Breast epithelium (tissue), 4 donors: ENCODE results near the gene GRIK3. TPM values are rescaled to one million over a fixed set of nuclear protein-coding genes. Genes with fewer than 3 reads are reported as not detected.

ENCODE experiments used
- DNase-seq, 2 donors: peaks; one replicate each; pipeline ENCODE4 v3.0.0-alpha.2; 2019; ENCODE audit warnings: low spot score in 2 of 2
- H3K27ac ChIP-seq, 2 donors: fragments of 200-600 bp; sonication (generic) in 1 of 2; one replicate each; pipeline ENCODE4 v1.5.1; 2016 to 2019; ENCODE audit warnings: mild to moderate bottlenecking in 1 of 2
- H3K27me3 ChIP-seq, 2 donors: fragments of 200-600 bp; sonication (generic) in 1 of 2; one replicate each; pipeline versions ENCODE4 v1.5.1 to v1.6.0; 2017 to 2019; ENCODE audit warnings: control low read depth in 1 of 2, mild to moderate bottlenecking in 1 of 2
- H3K36me3 ChIP-seq: fragments of 200-600 bp; one replicate; pipeline ENCODE4 v1.5.1; 2019
- H3K4me1 ChIP-seq, 2 donors: fragments of 200-600 bp; sonication (generic); one replicate each; pipeline ENCODE4 v1.5.1; 2016 to 2019; ENCODE audit warnings: control low read depth in 1 of 2
- H3K4me3 ChIP-seq, 3 donors: fragments of 200-600 bp; sonication (generic); 1 replicate in 2 of 3; 2 replicates in 1 of 3; pipeline ENCODE4 v1.5.1; 2016 to 2019; ENCODE audit warnings: mild to moderate bottlenecking in 3 of 3, moderate library complexity in 2 of 3
- H3K9me3 ChIP-seq, 2 donors: fragments of 200-600 bp; sonication (generic) in 1 of 2; one replicate each; pipeline ENCODE4 v1.5.1; 2016 to 2019; ENCODE audit warnings: control low read depth in 1 of 2
- POLR2A ChIP-seq: fragments of 450-650 bp; IDR thresholded peaks from one replicate; pipeline ENCODE4 v1.6.1; 2016; ENCODE audit warnings: antibody characterized with exemption, mild to moderate bottlenecking, moderate library complexity
- POLR2AphosphoS5 ChIP-seq, 3 donors: sonication (generic); formaldehyde crosslinking; IDR thresholded peaks; one replicate each; pipeline ENCODE4 v1.6.1; 2017; ENCODE audit warnings: antibody characterized with exemption in 3 of 3
- intact Hi-C: fragments of 100-400 bp; cut with DNase I; formaldehyde crosslinking; loops from one replicate; pipeline ENCODE4 v1.15.1; 2023; ENCODE audit warnings: low total_unique reads
- total RNA-seq, 3 donors: library from RNA; depleted of rRNA; stranded (reverse); fragments of >200 nt; gene quantifications; one replicate each; pipeline ENCODE4 v1.1.0, GENCODE V29; 2016
- TF ChIP-seq, protein P1 (sequence below), 3 donors: fragments of 450-650 bp; IDR thresholded peaks; one replicate each; pipeline ENCODE4 v1.5.1; 2016 to 2017; ENCODE audit warnings: antibody characterized with exemption in 3 of 3, mild to moderate bottlenecking in 3 of 3, moderate library complexity in 3 of 3

The GRIK3 gene
- total RNA-seq, 3 donors from 2014 or later: under 0.01 to 10.0 (median 4.6) TPM

DNA sequence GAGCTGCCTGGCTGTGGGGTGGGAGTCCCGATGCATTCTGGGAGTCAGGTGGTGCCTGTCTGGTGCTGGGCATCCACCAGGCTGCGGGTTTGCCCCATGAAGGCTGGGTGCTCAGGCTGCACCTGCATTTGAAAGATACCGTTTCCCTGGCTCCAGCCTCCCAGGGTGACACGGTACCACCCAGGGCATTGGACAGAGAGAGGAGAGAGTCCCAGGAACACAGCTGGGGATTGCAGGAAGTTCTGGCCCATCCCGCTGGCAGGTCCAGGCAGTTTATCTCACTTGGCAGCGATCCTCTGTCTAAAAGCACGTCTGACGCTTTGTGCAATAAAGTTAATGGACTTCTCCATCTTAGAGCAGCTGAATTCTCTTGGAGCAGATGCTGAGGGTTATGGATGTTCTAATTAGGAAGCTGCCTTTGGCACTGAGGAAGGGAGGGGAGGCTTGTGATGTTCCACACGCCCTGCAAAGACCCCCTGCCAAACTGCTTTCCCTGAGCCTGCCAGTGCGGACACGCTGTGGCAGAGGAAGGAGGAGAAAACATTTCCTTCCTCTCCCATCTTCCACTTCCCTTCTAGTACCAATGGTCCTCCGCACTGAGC, 246.9 kb downstream of the GRIK3 start:
- H3K27ac ChIP-seq: no peak overlapping the region
- H3K27me3 ChIP-seq: peaks cover 0 to 26% of the 10 kb centered on the region in 2 donors
- no peaks in the 10 kb centered on the region for H3K4me1 ChIP-seq
- no peaks in the 10 kb centered on the region for H3K9me3 ChIP-seq
- no peak for DNase-seq
- intact Hi-C loops: no loop called here
- TF ChIP-seq, protein P1, sequence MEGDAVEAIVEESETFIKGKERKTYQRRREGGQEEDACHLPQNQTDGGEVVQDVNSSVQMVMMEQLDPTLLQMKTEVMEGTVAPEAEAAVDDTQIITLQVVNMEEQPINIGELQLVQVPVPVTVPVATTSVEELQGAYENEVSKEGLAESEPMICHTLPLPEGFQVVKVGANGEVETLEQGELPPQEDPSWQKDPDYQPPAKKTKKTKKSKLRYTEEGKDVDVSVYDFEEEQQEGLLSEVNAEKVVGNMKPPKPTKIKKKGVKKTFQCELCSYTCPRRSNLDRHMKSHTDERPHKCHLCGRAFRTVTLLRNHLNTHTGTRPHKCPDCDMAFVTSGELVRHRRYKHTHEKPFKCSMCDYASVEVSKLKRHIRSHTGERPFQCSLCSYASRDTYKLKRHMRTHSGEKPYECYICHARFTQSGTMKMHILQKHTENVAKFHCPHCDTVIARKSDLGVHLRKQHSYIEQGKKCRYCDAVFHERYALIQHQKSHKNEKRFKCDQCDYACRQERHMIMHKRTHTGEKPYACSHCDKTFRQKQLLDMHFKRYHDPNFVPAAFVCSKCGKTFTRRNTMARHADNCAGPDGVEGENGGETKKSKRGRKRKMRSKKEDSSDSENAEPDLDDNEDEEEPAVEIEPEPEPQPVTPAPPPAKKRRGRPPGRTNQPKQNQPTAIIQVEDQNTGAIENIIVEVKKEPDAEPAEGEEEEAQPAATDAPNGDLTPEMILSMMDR (IDR thresholded peaks at IDR 0.05): no peak
- TF ChIP-seq POLR2A (no peak), POLR2AphosphoS5 (IDR thresholded peaks at IDR 0.05) (no peak)
- no peak overlapping the region for H3K4me3 ChIP-seq
- H3K36me3 ChIP-seq: no peaks in the 10 kb centered on the region

DNA sequence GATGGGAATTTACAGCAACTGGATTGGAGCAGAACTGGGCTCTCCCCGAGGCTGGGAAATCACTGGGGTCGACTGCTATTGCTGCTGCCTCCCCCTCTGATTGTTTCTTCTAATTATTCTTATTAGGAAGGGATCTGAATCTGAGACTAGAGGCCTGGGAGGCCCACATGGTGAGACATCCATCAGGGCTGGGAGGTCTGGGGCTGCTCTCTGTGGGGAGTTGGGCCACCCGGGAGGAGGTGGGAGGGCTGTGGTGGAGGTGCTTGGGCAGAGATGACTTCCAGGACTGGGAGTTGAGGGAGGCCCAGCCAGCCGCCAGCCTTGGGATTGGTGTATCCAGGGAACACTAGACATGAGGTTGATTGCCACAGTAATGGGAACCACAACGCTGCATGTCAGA, 247.9 kb downstream of the GRIK3 start:
- H3K4me3 ChIP-seq: no peak overlapping the region
- no peaks in the 10 kb centered on the region for H3K4me1 ChIP-seq
- intact Hi-C loops: no loop called here
- no peak for DNase-seq
- no peak overlapping the region for H3K27ac ChIP-seq
- H3K36me3 ChIP-seq: no peaks in the 10 kb centered on the region
- no peaks in the 10 kb centered on the region for H3K9me3 ChIP-seq
- peaks cover 0 to 21% of the 10 kb centered on the region in 2 donors for H3K27me3 ChIP-seq
- TF ChIP-seq, protein P1 (IDR thresholded peaks at IDR 0.05): no peak
- TF ChIP-seq POLR2AphosphoS5 (IDR thresholded peaks at IDR 0.05) (no peak), POLR2A (no peak)

DNA sequence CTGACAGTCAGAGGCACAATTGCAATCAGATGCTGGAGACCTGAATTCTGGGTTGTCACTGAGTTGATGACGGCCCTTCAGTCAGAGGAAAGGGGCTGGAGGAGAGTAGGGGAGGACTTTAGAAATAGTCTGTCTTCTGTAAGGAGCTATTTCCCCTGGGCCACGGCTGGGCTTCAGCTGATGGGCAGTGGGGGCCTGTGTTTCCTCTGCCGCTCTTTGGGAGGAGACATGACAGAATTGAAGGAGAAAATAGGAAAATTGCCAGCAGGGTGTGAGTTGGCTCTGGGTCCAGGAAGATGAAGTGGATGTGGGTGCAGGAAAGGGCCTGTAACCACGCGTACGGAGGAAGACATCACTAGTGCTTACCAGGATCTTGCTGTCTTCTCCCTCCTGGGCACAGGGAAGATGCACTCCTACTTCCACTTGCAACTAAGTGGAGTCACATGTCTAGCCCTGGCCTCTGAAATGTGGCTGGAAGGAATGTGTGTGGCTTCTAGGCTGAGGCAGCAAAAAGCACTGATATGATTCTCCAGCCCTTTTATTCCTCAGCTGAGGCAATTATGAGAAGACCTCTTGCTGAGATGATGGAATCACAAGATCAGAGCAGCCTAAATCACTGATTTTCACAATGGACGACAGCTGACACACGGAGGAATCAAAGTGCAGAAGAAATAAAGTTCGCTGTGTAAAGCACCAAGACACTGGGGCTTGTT, 250.0 kb downstream of the GRIK3 start:
- TF ChIP-seq, protein P1 (IDR thresholded peaks at IDR 0.05): no peak
- TF ChIP-seq POLR2A (no peak), POLR2AphosphoS5 (IDR thresholded peaks at IDR 0.05) (no peak)
- Histone ChIP-seq H3K27ac (no peak overlapping the region), H3K9me3 (no peaks in the 10 kb centered on the region), H3K36me3 (no peaks in the 10 kb centered on the region), H3K27me3 (peaks cover 0 to 9% of the 10 kb centered on the region in 2 donors), H3K4me3 (no peak overlapping the region), H3K4me1 (no peaks in the 10 kb centered on the region)
- DNase-seq: no peak
- intact Hi-C loops: no loop called here

DNA sequence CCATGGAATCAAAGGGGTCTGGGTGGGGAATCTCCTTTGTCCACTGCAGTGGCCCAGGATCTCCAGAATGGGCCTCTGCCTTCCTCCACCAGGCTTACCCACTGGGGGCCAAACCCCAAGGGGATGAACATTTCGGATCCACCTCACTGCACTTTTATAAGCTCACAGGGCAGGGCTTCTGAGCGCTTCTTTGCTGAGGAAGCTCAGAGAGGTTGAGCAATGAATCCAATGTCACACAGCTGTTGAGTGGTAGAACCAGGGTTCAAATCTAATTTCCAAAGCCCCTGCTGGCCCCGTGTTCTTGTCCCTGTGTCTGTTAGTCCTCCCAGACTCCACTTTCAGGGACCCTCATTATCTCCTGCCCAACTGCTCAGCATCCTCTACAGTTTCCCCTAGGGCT, 250.8 kb downstream of the GRIK3 start:
- no peak overlapping the region for H3K27ac ChIP-seq

DNA sequence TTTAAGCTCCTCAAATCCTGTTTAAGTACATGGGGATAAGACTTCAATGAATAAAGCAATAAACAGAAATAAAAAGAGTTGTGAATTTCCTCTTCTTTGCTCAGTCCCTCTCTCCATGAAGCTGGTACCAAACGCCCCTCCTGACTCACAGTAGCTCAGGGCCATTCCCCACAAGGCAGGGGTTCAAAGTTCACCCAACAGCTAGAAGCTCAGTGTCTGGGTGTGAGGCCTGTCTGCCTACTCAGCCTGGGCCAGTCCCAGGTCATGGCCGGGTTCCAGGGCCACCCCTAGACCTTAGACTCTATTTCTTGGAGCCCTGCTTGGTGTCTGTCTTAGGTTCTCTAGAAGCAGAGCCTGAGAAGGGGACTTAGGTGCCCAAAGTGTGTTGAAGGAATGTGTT, 251.5 kb downstream of the GRIK3 start:
- no peaks in the 10 kb centered on the region for H3K4me1 ChIP-seq
- DNase-seq: no peak
- no peak overlapping the region for H3K4me3 ChIP-seq
- no peaks in the 10 kb centered on the region for H3K36me3 ChIP-seq
- H3K9me3 ChIP-seq: no peaks in the 10 kb centered on the region
- TF ChIP-seq, protein P1 (IDR thresholded peaks at IDR 0.05): no peak
- TF ChIP-seq POLR2A (no peak), POLR2AphosphoS5 (IDR thresholded peaks at IDR 0.05) (no peak)
- H3K27ac ChIP-seq: no peak overlapping the region
- intact Hi-C loops: no loop called here
- peaks cover 0 to 9% of the 10 kb centered on the region in 2 donors for H3K27me3 ChIP-seq

More for the DNA sequence above, 250.8 kb downstream of the GRIK3 start:
- intact Hi-C loops: no loop called here
- no peaks in the 10 kb centered on the region for H3K9me3 ChIP-seq
- peaks cover 0 to 9% of the 10 kb centered on the region in 2 donors for H3K27me3 ChIP-seq
- no peaks in the 10 kb centered on the region for H3K4me1 ChIP-seq
- H3K4me3 ChIP-seq: no peak overlapping the region
- TF ChIP-seq POLR2A: no peak
- TF ChIP-seq POLR2AphosphoS5 (IDR thresholded peaks at IDR 0.05): no peak
- TF ChIP-seq, protein P1 (IDR thresholded peaks at IDR 0.05): no peak
- H3K36me3 ChIP-seq: no peaks in the 10 kb centered on the region
- no peak for DNase-seq
